ENCODE data around the gene ASAP3.
A peak's percentile ranks its signal among the peaks of the same experiment; 100 is the strongest.

ASAP3 gene

DNA sequence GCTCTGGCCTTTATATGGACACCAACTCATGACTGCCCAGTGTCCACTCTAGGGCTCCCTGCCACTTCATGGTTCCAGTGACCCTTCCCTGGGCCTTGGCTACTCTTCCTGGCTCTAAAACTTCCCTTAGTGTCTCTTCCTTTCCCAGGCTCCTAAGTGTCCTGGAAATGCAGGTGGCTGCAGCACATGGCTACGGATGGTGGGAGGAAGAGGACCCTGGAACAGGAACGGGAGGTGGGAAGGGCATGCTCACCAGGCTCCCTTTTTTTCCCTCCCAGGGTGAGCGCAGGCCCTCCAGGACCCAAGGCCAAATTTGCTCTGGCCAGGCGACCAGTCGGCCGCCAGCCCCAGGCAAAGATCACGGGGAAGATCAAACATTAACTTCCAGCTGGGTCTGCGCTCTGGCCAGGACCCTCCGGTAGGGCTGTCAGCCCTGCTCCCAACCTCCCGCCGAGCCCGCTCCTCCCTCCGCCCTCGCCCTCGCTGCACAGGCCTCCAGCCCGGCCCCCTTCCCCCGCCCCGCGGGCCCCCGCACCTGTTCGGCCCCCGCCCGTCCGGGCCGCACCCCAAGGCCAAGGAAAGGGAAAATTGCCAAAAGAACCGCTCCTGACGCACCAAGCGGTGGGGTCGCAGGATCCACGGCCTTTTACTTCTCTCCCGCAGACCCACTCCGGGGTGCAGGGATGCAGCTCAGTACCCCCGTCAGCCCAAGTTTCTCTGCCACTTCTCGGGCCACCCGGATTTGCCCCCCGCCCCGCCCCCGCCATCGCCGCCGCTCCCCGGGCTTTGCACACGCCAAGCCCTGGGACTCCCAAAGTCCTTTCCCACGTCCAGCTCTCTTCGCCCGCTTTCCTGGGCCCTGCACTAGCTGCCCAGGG is 60.3 kb downstream of the ASAP3 start:
- DNase-seq (ENCODE audit: low spot score): no peak

DNA sequence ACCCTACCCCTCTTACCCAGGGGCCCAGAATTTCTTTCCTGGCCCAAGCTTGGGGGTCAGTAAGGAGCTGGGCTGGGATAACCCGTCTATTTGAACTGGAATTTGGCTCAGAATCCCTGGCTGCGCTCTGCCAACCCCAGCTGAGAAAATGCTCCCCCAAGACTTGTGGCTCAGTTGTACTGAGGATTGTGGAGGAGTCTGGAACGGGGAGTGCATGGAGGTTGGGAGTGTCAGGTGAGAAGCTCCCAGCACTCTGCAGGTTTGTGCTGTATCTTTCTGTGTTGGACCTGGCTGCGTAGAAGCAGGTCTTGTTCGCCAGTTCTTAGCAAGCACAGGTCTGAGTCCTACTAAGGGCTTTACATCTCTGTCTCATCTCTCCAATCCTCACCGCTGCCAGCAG is 61.0 kb downstream of the ASAP3 start:
- no peak for DNase-seq (ENCODE audit: low spot score)

DNA sequence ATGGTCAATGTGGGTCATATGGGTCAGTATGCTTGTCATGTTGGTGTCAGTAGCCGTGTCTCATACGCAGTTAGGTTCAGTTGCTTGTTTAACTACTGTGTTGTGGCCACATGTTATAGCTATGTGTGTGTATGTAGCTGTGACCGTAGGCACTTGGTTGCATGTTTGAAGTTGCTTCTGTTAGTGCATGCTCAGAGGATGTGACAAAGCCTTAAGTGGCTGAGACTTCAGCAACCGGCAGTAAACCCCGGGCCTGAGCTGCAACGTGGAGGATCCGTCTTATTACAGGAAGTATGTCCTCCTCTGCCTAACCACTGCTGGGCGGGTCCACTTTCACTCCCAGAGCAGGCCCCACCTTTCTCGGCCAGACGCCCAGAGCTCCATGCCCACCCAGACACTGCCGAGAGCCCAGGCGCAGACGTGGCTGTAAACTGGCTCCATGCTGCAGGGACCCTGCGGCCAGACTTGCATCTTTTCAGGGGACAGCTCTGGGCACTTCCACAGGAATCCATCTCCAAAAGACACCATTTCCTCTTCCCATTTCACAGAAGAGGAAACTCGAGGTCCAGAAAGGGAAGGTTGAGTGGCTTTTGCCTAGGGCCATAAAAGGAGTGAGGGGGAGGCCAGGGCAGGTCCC is 61.6 kb downstream of the ASAP3 start:
- no peak for DNase-seq (ENCODE audit: low spot score)

DNA sequence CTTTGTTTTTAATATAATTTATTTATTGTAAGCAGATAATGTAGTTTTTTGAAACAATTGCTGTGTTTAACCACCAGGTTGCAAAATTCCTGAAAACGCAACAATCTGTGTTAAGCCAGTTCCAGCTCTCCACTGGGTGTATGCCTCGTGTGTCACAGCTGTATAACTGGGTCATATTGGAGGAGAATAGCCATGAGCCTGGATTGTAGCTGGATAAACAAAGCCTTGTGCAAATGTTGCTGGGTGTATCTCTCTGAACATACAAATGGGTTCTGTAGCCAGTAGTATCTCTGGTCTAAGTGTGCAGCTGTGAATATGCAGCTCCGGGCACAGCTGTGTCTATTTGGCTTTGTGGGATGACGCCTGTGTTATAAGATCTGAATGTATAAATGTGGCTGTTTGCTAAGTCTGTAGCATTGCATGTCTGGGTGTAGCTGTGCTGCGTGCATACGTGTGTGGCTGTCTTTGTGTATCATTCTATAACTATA is 62.2 kb downstream of the ASAP3 start:
- DNase-seq (ENCODE audit: low spot score): no peak

- no peak for DNase-seq (ENCODE audit: low spot score)
These were observed 62.6 kb downstream of the ASAP3 start for GRCh38 chr1:23421343-23421742.

DNA sequence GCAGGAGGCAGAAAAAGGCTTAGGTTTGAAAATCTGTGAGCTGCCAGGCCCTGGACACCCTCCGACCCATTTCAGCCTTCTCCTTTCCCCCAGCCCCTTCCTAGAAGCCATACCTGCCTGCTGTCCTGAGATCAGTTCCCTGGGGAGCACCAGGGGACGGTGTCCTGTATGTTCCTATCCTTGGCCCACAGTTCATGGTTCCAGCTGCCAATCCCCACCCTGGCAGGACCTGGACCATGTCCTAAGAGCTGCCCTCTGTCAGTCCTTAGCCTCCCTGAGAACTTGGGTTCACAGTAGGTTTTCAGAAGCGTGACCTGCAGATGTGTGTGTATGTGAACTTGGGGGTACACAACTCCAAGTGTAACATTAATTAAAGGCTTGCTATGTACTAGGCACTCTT is 63.2 kb downstream of the ASAP3 start:
- DNase-seq (ENCODE audit: low spot score): no peak

GRCh38 chr1:23419180-23419579 is 64.8 kb downstream of the ASAP3 start:
- no peak for DNase-seq (ENCODE audit: low spot score)

GRCh38 chr1:23417570-23417969 is 66.4 kb downstream of the ASAP3 start:
- no peak for DNase-seq (ENCODE audit: low spot score)

DNA sequence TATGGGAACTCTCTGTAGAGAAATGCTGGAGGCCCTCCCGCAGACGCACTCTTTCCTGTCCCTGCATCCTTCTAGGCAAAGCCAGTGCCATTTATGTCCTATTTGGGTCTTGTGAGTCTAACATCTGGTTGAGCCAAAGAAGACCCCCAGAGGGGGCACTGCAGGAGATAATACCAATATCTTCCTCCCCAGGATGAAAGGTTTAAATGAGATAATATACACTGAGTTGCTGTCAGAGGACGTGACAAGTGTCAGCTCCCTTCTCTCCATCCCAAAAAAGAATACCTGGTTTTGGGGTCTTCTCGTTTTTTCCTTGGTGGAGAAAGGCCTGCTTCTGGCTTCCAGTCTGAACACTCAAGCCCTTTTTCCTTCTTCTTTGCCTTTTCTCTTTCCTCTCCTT is 67.0 kb downstream of the ASAP3 start:
- no peak for DNase-seq (ENCODE audit: low spot score)

DNA sequence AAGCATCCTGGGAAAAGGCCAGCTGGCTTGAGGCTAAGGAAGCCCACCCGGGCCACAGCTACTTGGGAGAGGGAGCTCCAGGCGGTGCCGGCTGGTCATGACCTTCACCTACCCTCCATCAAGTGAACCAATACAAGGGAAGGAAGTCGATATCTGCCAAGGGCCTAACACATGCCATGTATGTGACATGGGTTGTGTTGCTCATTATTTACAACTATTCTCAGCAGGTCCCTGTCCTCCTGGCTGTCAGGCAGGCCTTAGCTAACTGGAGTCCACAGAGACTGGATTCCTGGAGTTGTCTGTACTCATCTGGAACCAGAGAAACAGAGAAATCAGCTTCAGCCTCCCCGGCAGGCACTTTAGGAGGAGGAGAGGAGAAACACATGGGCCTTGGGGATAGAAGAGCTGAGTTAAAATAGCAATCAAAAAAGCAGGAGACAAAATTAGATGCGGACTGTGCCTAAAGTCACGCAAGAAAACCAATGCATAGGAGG is 75.1 kb downstream of the ASAP3 start:
- no peak for DNase-seq (ENCODE audit: low spot score)

- no peak for DNase-seq (ENCODE audit: low spot score)
These were observed 76.9 kb downstream of the ASAP3 start for GRCh38 chr1:23407016-23407630.

- no peak for DNase-seq (ENCODE audit: low spot score)
These were observed 78.0 kb downstream of the ASAP3 start for GRCh38 chr1:23405946-23406345.

GRCh38 chr1:23403735-23404486 is 80.1 kb downstream of the ASAP3 start:
- peak; percentile 97 for DNase-seq (ENCODE audit: low spot score)

GRCh38 chr1:23403355-23403734 is 80.6 kb downstream of the ASAP3 start:
- DNase-seq (ENCODE audit: low spot score): no peak

GRCh38 chr1:23403038-23403336 is 81.0 kb downstream of the ASAP3 start:
- peak; percentile 80 for DNase-seq (ENCODE audit: low spot score)

GRCh38 chr1:23402286-23403037 is 81.5 kb downstream of the ASAP3 start:
- peak; percentile 76 for DNase-seq (ENCODE audit: low spot score)

- no peak for DNase-seq (ENCODE audit: low spot score)
These were observed 82.7 kb downstream of the ASAP3 start for GRCh38 chr1:23401313-23401712.

GRCh38 chr1:23400324-23401114 is 83.5 kb downstream of the ASAP3 start:
- no peak for DNase-seq (ENCODE audit: low spot score)

GRCh38 chr1:23399229-23399628 is 84.8 kb downstream of the ASAP3 start:
- no peak for DNase-seq (ENCODE audit: low spot score)

DNA sequence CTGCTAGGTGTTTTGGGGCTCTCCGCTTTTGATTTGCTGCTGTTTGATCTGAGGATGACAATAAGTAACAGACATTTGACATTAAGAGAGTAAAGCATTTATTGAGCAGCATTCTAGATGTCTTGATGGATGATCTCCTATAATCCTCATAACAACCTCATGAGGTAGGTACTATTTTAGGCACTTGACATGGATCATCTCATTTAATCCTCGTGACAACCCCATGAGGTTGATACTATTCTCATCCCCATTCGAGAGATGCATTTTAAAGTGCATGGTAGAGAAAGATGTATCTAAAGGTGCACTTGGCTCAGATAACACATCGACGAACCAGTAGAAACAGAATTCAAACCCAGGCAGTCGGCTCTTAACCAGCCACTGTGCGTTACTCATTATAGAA is 86.1 kb downstream of the ASAP3 start:
- no peak for DNase-seq (ENCODE audit: low spot score)

GRCh38 chr1:23396380-23396779 is 87.6 kb downstream of the ASAP3 start:
- DNase-seq (ENCODE audit: low spot score): no peak

Data from SW480 (cell line).